ENCODE results near the gene GABRB3.

GABRB3 gene

DNA sequence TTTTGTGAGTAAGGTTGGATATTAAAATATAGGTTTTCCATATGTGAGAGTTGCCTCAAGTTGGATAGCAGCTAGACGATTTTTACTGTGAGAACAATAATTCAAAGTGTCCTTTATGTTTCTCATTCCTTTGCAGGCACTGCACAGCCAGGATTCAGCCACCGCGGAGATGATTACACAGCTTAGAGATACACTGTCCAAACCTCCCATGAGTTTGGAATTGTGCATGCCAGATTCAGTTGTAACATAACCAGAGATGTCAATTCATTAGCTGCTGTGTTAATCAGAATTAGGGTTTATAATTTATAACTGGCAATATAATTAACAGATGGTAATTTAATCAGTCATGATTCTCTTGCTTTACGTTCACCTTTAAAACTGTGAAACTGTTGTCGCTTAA is 132.3 kb downstream of the GABRB3 start:
- H3K27me3 Mint-ChIP-seq (ENCODE audit: low read depth): no peaks in the 10 kb centered on the region
- no peaks in the 10 kb centered on the region for H3K4me1 Mint-ChIP-seq (ENCODE audit: low read depth)
- peaks cover 55% of the 10 kb centered on the region for H3K9me3 Mint-ChIP-seq
- H3K4me3 Mint-ChIP-seq: no peak overlapping the region
- no peak overlapping the region for H3K27ac Mint-ChIP-seq
- no peaks in the 10 kb centered on the region for H3K36me3 Mint-ChIP-seq (ENCODE audit: low read depth)

DNA sequence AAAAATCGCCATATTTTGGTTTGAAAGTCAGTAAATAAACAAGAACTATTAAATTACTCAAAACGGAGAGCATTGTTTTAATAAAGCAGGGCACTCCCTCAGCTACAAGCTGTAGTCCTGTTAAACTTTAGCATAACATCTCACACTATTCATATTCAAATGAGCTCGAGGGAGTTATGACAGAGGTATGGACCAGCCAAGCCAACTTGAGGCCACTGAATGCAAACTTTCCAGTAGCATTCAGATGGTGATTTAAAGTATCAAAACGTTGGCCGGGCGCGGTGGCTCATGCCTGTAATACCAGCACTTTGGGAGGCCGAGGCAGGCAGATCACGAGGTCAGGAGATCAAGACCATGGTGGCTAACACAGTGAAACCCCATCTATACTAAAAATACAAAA is 132.9 kb downstream of the GABRB3 start:
- Mint-ChIP-seq H3K4me3 (no peak overlapping the region), H3K36me3 (ENCODE audit: low read depth) (no peaks in the 10 kb centered on the region), H3K9me3 (peaks cover 59% of the 10 kb centered on the region), H3K27me3 (ENCODE audit: low read depth) (no peaks in the 10 kb centered on the region), H3K27ac (no peak overlapping the region), H3K4me1 (ENCODE audit: low read depth) (no peaks in the 10 kb centered on the region)

DNA sequence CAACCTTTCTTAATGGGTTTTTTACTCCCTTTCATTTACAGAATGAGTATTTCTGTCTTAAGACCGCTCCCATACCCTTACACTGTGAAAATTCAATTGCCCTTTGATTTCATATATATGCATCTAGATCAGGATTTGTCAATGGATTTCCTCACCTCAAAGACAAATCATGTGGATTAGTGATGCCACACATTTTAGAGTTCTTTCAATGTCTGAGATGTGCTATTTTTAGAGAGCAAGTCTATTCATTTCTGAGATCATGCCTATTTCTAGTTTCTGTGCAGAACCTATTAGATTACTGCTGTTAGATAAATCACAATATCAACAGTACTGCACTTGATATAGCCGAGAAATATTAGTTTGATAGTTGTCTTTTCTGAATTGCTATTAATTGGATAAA is 137.3 kb downstream of the GABRB3 start:
- no peaks in the 10 kb centered on the region for H3K4me1 Mint-ChIP-seq (ENCODE audit: low read depth)
- peaks cover 57% of the 10 kb centered on the region for H3K9me3 Mint-ChIP-seq
- no peaks in the 10 kb centered on the region for H3K36me3 Mint-ChIP-seq (ENCODE audit: low read depth)
- H3K27me3 Mint-ChIP-seq (ENCODE audit: low read depth): no peaks in the 10 kb centered on the region
- no peak overlapping the region for H3K27ac Mint-ChIP-seq
- H3K4me3 Mint-ChIP-seq: no peak overlapping the region

DNA sequence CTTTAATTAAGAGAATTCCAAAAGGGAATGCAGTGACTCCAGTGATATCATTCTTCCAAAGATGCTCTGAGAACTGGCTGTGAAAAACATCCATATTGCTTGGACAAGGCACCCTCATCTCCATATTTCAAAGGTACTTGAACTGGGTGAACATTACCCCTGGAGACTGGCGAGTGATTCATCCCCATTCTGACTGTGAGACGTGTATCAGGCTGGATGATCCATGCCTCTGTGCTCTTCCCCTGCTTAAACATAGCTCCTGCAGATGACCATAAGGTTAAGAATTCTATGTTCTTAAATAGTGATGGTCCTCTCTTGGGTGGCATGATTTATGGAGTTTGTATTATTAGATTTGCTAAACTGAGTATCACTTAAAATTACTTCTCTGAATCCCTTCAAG is 137.8 kb downstream of the GABRB3 start:
- Mint-ChIP-seq H3K27ac (no peak overlapping the region), H3K9me3 (peaks cover 58% of the 10 kb centered on the region), H3K36me3 (ENCODE audit: low read depth) (no peaks in the 10 kb centered on the region), H3K4me1 (ENCODE audit: low read depth) (no peaks in the 10 kb centered on the region), H3K4me3 (no peak overlapping the region), H3K27me3 (ENCODE audit: low read depth) (no peaks in the 10 kb centered on the region)

DNA sequence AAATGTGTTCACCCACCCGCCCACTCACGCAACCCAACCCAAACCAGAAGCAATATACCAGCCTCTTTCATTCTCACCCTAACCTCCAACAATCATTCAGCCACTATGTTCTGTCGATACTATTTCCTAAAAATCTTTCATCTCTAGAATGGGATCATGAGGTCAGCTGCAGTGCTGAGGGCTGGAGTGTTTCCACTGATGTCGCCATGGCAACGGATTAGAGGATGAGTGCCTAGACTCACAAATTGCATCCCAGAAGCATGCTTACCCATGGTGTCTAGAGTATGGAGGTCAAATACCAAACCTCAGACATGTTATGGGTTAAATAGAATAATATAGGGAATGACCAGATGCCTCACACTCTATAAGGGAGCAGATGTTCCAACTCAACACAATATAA is 138.5 kb downstream of the GABRB3 start:
- Mint-ChIP-seq H3K27me3 (ENCODE audit: low read depth) (no peaks in the 10 kb centered on the region), H3K9me3 (peaks cover 51% of the 10 kb centered on the region), H3K27ac (no peak overlapping the region), H3K4me3 (no peak overlapping the region), H3K4me1 (ENCODE audit: low read depth) (no peaks in the 10 kb centered on the region), H3K36me3 (ENCODE audit: low read depth) (no peaks in the 10 kb centered on the region)

DNA sequence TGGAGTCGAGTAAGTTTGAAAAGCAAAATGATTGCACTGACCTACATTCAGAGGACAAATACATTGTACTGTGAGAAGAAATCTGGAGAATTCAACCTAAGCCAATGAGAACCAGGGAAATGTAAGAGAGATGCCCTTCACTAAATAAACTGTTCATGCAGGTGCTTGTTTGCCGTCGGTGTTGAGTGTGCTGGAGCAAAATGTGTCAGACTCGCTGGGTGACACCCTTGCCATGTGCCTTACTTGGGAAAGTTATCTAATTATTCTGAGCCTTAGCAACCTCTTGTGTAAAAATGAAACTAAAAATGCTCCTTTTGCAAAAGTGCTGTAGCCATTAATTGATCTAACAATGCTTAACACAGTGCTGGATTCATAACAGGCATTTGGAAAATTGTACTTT is 140.4 kb downstream of the GABRB3 start:
- no peak overlapping the region for H3K27ac Mint-ChIP-seq
- H3K4me3 Mint-ChIP-seq: no peak overlapping the region
- no peaks in the 10 kb centered on the region for H3K27me3 Mint-ChIP-seq (ENCODE audit: low read depth)

DNA sequence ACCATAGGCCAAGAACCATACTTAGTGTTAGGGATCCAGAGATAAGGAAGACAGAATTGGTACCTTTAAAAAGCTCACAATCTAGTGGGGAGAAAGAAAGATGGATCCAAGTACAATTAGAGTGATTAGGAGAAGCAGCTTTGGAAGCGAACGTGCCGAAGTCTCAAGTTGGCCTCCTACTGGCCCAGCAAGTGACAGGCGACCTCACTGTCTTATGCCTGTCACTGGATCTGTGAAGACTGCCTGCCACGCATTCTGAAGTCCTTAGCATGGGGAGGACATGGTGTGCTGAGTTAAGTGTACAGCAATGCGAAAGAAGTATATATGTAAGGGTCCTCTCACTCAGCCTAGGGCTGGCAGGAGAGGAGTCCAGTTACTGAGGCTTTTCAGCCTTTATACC is 141.0 kb downstream of the GABRB3 start:
- Mint-ChIP-seq H3K27ac (no peak overlapping the region), H3K4me3 (no peak overlapping the region), H3K9me3 (peaks cover 57% of the 10 kb centered on the region), H3K36me3 (ENCODE audit: low read depth) (no peaks in the 10 kb centered on the region), H3K27me3 (ENCODE audit: low read depth) (no peaks in the 10 kb centered on the region), H3K4me1 (ENCODE audit: low read depth) (no peaks in the 10 kb centered on the region)

More for the DNA sequence above, 140.4 kb downstream of the GABRB3 start:
- peaks cover 56% of the 10 kb centered on the region for H3K9me3 Mint-ChIP-seq
- H3K4me1 Mint-ChIP-seq (ENCODE audit: low read depth): no peaks in the 10 kb centered on the region
- no peaks in the 10 kb centered on the region for H3K36me3 Mint-ChIP-seq (ENCODE audit: low read depth)

DNA sequence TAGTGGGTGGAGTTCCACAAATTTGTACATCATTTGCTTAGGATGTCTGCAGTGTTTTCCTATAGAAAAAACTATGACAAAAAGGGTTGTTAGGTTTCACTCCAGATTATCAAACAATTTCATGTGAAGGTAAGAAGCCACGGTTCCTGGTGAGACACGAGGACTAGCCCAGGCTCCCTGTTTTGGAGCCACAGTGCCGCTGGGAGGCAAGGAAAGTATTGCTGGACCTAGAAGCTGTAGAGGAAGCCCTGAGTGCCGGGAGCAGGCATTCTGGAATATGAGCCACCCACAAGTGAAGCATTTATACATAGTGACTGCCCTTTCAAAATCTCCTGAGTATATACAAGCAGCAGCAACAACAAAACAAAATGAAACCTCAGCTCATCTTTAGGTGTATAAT is 142.0 kb downstream of the GABRB3 start:
- Mint-ChIP-seq H3K27me3 (ENCODE audit: low read depth) (no peaks in the 10 kb centered on the region), H3K9me3 (peaks cover 56% of the 10 kb centered on the region)

DNA sequence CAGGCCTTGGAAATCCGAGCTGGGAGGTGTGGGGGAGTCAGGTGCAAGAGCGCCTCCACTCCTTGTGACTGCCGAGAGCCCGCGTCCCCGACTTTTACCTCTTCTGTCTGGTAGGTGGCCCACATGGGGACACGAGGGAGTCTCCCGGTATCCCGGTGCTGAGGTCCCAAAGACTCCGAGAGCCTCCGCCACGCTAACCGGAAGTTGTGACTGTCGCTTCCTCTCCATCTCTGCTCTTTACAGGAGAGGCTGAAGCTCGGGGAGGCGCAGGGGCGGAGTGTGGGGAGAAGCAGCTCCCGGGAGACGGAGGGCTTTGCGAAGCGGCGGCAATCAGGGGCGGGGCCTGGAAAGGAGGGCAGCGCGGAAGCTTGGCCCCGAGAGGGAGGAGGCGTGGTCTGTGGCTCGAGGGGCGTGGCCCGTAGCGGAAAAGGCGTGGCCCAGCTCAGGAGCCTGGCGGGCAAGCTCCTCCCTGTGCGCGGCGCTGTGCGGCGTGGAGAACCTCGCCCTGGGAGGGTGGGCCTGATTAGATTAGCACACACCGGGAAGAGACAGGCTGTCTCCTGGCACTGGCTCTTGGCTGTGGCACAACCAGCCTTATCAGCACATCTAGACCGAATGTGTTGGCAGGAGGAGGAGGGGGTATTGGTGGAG is 143.9 kb downstream of the GABRB3 start:
- Mint-ChIP-seq H3K4me1 (ENCODE audit: low read depth) (no peaks in the 10 kb centered on the region), H3K4me3 (no peak overlapping the region), H3K27ac (no peak overlapping the region)

More for the DNA sequence above, 142.0 kb downstream of the GABRB3 start:
- H3K27ac Mint-ChIP-seq: no peak overlapping the region
- no peaks in the 10 kb centered on the region for H3K36me3 Mint-ChIP-seq (ENCODE audit: low read depth)
- no peaks in the 10 kb centered on the region for H3K4me1 Mint-ChIP-seq (ENCODE audit: low read depth)
- no peak overlapping the region for H3K4me3 Mint-ChIP-seq

DNA sequence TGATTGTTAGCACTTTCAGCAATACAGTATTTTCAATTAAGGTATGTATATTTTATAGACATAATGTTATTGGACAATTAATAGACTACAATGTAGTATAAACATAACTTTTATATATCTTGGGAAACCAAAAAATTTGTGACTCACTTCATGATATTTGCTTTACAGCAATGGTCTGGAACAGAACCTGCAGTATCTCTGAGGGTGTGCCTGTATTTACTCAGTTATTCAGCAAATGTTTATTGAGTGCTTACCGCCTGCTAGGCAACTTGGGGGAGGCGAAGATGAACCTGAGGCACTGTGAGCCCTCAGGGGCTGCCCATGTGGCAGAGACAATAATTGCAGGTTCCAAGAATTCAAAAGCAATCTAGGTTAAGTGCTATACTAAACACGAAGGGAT is 144.8 kb downstream of the GABRB3 start:
- H3K27me3 Mint-ChIP-seq (ENCODE audit: low read depth): no peaks in the 10 kb centered on the region
- H3K27ac Mint-ChIP-seq: no peak overlapping the region
- no peaks in the 10 kb centered on the region for H3K36me3 Mint-ChIP-seq (ENCODE audit: low read depth)
- peaks cover 54% of the 10 kb centered on the region for H3K9me3 Mint-ChIP-seq
- no peaks in the 10 kb centered on the region for H3K4me1 Mint-ChIP-seq (ENCODE audit: low read depth)
- H3K4me3 Mint-ChIP-seq: no peak overlapping the region

More for the DNA sequence above, 143.9 kb downstream of the GABRB3 start:
- Mint-ChIP-seq H3K9me3 (peaks cover 57% of the 10 kb centered on the region), H3K36me3 (ENCODE audit: low read depth) (no peaks in the 10 kb centered on the region), H3K27me3 (ENCODE audit: low read depth) (no peaks in the 10 kb centered on the region)

DNA sequence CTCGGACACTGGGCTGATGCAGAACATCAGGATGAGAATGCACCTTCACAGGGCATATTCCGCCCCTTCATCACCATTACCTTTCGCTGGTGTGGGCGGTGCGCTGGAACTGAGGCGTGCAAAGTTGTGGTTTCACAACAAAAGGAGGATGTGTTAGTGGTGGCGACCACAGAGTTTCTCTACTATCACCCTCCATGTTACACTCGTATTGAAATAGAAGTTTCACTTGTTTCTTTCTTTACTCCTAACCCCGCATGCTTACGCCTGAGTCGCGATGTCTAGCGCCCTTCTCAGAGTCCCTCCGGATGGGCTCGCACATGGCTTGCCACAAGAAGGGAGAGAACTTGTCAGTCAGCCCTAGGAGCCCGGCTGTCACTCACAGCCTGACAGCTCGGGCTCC is 148.7 kb downstream of the GABRB3 start:
- H3K27me3 Mint-ChIP-seq (ENCODE audit: low read depth): no peaks in the 10 kb centered on the region
- H3K4me3 Mint-ChIP-seq: no peak overlapping the region
- H3K27ac Mint-ChIP-seq: no peak overlapping the region
- H3K9me3 Mint-ChIP-seq: peaks cover 68% of the 10 kb centered on the region
- no peaks in the 10 kb centered on the region for H3K36me3 Mint-ChIP-seq (ENCODE audit: low read depth)
- H3K4me1 Mint-ChIP-seq (ENCODE audit: low read depth): no peaks in the 10 kb centered on the region

DNA sequence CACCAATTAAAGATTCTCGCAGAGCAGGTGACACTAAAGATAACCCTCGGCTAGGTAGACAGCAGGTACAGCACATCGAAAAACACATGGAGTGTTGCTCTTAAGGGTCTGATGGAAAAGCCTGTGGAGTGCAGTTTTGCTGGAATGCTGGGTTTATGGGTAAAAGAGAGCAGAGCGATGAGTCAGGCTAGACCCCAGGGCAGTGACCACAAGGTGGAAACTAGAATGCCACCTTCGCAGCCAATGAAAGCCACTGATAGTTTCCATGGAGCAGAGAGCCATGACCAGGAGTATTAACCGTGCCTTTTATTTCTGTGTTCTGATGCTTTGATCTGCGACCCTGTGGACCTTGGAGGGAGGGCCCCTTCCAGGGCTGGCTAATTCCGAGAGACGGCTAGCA is 149.8 kb downstream of the GABRB3 start:
- Mint-ChIP-seq H3K9me3 (peaks cover 61% of the 10 kb centered on the region), H3K27ac (no peak overlapping the region), H3K36me3 (ENCODE audit: low read depth) (no peaks in the 10 kb centered on the region), H3K4me1 (ENCODE audit: low read depth) (no peaks in the 10 kb centered on the region), H3K27me3 (ENCODE audit: low read depth) (no peaks in the 10 kb centered on the region), H3K4me3 (no peak overlapping the region)

DNA sequence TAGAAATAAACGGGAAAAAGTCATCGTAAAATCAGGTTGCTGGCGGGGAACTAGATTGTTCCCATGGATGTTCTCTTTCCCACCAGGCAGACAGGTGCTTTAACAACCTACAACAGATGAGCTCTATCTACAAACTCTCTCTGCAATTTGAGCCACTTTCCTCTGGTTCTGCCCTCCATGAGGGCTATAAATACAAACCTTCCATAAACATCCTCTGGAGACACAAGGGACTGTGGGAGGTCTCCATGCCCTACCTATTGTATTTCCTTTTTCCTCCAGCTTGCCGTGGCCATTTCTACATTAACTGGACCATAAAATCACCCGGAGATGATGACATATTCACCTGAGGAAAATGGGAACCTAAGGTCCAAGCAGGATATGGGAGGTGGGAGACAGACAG is 151.1 kb downstream of the GABRB3 start:
- H3K9me3 Mint-ChIP-seq: peaks cover 49% of the 10 kb centered on the region

DNA sequence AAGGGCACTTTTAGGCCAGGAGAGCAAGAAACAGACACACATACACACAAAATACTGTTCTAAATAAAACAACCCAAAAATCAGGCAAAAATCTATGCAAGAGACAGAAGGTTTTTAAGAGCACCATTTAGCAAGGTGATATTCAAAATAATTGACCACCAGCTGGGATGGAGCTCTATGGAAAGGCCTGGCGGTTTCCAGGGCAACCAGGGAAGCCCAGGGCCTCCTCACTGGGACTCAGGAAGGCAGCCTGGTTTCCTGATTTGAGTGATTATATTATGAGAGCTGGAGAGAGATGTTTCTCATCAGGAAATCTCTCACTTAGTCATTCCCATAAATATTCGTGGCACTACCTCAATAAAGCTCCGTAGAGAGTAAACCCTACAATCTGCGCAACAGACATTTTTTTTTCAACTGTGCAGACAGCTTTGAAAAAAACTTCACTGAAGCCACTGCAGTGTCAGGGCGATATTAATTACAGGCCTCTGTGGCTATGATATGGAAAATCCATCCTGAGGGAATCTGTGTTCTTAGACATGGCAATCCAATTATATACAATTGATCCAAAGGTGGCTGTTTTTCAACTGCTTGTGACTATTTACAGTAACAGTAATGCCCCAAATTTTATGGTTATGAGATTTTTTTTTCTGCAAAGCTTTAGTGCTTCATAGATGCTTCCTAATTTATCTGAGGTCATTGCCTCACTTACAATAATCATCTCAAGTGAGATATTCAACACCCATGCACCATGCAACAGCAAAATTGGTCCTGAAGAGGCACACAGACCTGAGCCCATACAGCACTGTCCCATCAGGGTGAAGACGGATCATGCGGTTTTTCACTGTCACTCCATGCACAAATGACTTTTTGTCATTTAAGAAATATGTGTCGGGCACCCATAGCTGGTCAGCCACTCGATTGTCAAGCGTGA is 152.1 kb downstream of the GABRB3 start:
- Mint-ChIP-seq H3K27me3 (ENCODE audit: low read depth) (no peaks in the 10 kb centered on the region), H3K36me3 (ENCODE audit: low read depth) (no peaks in the 10 kb centered on the region), H3K4me3 (no peak overlapping the region), H3K27ac (no peak overlapping the region), H3K4me1 (ENCODE audit: low read depth) (no peaks in the 10 kb centered on the region), H3K9me3 (peaks cover 46% of the 10 kb centered on the region)

More for the DNA sequence above, 151.1 kb downstream of the GABRB3 start:
- Mint-ChIP-seq H3K36me3 (ENCODE audit: low read depth) (no peaks in the 10 kb centered on the region), H3K4me3 (no peak overlapping the region), H3K27me3 (ENCODE audit: low read depth) (no peaks in the 10 kb centered on the region), H3K4me1 (ENCODE audit: low read depth) (no peaks in the 10 kb centered on the region), H3K27ac (no peak overlapping the region)

DNA sequence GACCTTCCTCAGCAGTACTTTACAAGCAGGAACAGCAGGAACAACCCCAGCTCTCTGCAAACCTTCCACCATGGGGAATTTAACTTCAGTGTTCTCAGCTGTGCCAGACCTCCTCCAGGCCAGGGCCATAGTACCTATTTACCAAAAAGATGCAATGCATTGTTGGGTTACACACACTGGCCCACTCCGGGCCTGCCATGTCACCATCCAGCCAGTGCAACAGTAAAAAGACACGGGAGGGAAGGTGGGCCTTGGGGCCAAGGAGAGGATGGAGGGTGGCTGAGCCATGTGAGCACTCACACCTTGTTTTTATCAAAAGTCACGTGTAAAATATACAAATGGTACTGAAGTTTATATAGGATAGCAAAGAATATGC is 157.0 kb downstream of the GABRB3 start:
- peaks cover 33% of the 10 kb centered on the region for H3K9me3 Mint-ChIP-seq
- no peak overlapping the region for H3K4me3 Mint-ChIP-seq
- H3K36me3 Mint-ChIP-seq (ENCODE audit: low read depth): no peaks in the 10 kb centered on the region
- no peaks in the 10 kb centered on the region for H3K27me3 Mint-ChIP-seq (ENCODE audit: low read depth)
- H3K27ac Mint-ChIP-seq: no peak overlapping the region
- no peaks in the 10 kb centered on the region for H3K4me1 Mint-ChIP-seq (ENCODE audit: low read depth)

Data from T-helper 1 cell treated with Interleukin-12 subunit alpha and Interleukin-12 subunit beta and Interleukin-4 antibody, amounts not matched to agents 30 μg/mL and 1 μg/mL, for 36 hours (primary cell).